ENCODE data around the gene TK1.

Gene TK1

DNA sequence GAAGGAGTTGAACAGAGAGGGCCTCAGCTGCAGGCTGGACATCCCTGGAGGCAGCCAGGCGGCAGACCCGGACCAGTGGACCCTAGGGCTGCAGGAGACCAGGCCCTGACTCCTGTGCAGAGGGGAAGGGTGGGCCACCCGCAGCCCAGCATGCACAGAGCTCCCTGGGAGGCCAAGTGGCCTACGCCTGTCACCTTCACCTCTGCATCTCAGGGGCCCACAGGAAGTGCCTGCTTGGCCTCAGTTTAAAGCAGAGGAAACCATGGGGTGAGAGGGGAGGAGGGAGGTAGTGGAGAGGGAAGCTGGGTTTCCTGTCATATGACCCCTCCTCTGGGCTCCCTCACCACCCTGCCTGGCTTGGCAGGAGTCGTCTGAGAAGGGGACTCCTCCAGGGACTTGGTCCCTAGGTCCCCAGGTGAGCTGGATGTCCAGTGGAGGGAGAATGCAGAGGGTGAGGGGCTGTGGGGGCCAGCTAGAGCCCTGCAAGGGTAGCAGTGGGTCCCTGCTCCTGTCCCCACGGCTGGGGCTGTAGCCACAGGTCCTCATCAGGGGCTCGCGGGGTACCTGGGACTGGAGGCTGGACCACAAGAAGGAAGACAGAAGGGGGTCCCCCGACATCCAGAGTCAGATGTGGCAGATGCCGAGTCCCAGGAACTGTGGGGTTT is 56.3 kb downstream of the TK1 start, which contains the start of gene TMC8:
TSS of gene TMC8 (plus strand) at position 335 of the 665 bp plus-strand sequence. CDS start 818 bp downstream, outside the sequence.
- TF ChIP-seq, protein P1, sequence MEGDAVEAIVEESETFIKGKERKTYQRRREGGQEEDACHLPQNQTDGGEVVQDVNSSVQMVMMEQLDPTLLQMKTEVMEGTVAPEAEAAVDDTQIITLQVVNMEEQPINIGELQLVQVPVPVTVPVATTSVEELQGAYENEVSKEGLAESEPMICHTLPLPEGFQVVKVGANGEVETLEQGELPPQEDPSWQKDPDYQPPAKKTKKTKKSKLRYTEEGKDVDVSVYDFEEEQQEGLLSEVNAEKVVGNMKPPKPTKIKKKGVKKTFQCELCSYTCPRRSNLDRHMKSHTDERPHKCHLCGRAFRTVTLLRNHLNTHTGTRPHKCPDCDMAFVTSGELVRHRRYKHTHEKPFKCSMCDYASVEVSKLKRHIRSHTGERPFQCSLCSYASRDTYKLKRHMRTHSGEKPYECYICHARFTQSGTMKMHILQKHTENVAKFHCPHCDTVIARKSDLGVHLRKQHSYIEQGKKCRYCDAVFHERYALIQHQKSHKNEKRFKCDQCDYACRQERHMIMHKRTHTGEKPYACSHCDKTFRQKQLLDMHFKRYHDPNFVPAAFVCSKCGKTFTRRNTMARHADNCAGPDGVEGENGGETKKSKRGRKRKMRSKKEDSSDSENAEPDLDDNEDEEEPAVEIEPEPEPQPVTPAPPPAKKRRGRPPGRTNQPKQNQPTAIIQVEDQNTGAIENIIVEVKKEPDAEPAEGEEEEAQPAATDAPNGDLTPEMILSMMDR (IDR thresholded peaks at IDR 0.05; ENCODE audit: borderline replicate concordance, insufficient read depth, low read depth, low read length): no peak
- peak within 1 kb of the TSS; percentile 68 for H3K4me3 ChIP-seq (ENCODE audit: low read depth, low read length)

GRCh38 chr17:78130090-78130436 is 56.8 kb downstream of the TK1 start:
- H3K4me3 ChIP-seq (ENCODE audit: low read depth, low read length): peak overlapping the region; percentile 68
- TF ChIP-seq, protein P1 (IDR thresholded peaks at IDR 0.05; ENCODE audit: borderline replicate concordance, insufficient read depth, low read depth, low read length): no peak

DNA sequence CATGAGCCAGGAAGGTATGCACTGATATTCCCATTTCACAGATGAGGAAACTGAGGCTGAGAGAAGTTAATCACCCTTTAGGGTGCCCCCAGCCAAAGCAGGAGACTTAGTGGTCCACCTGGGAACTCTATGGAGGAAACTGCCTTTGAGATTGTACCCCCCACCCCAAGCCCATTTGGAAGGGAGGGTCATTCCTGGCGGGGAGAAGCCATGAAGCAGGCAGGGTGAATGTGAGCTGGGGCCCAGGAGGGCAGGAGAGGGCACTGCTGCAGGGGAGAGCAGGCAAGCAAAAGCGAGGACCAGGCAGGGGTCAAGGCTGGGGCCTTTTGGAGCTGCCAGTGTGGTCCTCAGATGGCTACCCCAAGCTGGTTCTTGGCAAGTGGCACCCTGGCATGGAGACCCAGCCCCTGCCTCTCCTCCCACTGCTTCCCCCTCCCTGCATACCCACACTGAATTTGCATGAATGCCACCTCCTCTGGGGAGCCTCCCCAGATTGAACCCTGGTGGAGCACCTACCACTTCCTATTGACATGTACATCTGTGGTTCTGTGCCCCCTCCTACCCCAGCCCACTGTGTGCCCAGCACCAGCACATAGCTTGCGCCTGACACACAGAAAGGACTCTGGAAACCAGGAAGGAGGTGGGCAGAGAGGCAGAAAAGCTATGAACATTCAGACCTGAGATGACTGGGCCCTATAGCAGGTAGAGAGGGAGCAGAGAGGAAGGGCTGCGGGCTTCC is 57.3 kb downstream of the TK1 start:
- peak overlapping the region; percentile 6 for H3K4me3 ChIP-seq (ENCODE audit: low read depth, low read length)
- TF ChIP-seq, protein P1 (IDR thresholded peaks at IDR 0.05; ENCODE audit: borderline replicate concordance, insufficient read depth, low read depth, low read length): no peak

- TF ChIP-seq, protein P1 (IDR thresholded peaks at IDR 0.05; ENCODE audit: borderline replicate concordance, insufficient read depth, low read depth, low read length): no peak
- H3K4me3 ChIP-seq (ENCODE audit: low read depth, low read length): peak within 1 kb of the TSS; percentile 75
Measured at GRCh38 chr17:78128551-78129350, 58.1 kb downstream of the TK1 start, which contains the start of gene TMC6. TMC6 (minus strand) TSS chr17:78128755; CDS start chr17:78126832, 1,923 bp downstream.

- TF ChIP-seq, protein P1 (IDR thresholded peaks at IDR 0.05; ENCODE audit: borderline replicate concordance, insufficient read depth, low read depth, low read length): no peak
- peak overlapping the region; percentile 75 for H3K4me3 ChIP-seq (ENCODE audit: low read depth, low read length)
Measured at GRCh38 chr17:78127888-78128550, 58.8 kb downstream of the TK1 start.

- peak overlapping the region; percentile 75 for H3K4me3 ChIP-seq (ENCODE audit: low read depth, low read length)
- TF ChIP-seq, protein P1 (IDR thresholded peaks at IDR 0.05; ENCODE audit: borderline replicate concordance, insufficient read depth, low read depth, low read length): no peak
Measured at GRCh38 chr17:78127239-78127887, 59.5 kb downstream of the TK1 start.
